Ramos (cell line): ENCODE data around the gene FRMD6.

Experiments
- in situ Hi-C: fragments of 300-500 bp; cut with MboI; formaldehyde crosslinking; loops from one replicate; pipeline ENCODE4 v1.14.3; 2022; ENCODE audit warnings: low sequenced_read_pairs; ENCODE audit not compliant: unreplicated experiment

Gene FRMD6

GRCh38 chr14:51661504-51661903 is 9.8 kb downstream of the FRMD6 start:
- in situ Hi-C loops, result no loop called here

GRCh38 chr14:51663783-51664326 is 12.1 kb downstream of the FRMD6 start:
- in situ Hi-C loops, result no loop called here

- in situ Hi-C loops, result no loop called here
These were observed 14.4 kb downstream of the FRMD6 start for GRCh38 chr14:51666070-51666469.

- in situ Hi-C loops, result no loop called here
These were observed 15.1 kb downstream of the FRMD6 start for GRCh38 chr14:51666826-51667225.

- in situ Hi-C loops, result no loop called here
These were observed 17.2 kb downstream of the FRMD6 start for GRCh38 chr14:51668870-51669269.

GRCh38 chr14:51674294-51675002 is 22.7 kb downstream of the FRMD6 start:
- in situ Hi-C loops, result no loop called here

GRCh38 chr14:51676549-51676948 is 24.8 kb downstream of the FRMD6 start:
- in situ Hi-C loops, result no loop called here

GRCh38 chr14:51677266-51677665 is 25.6 kb downstream of the FRMD6 start:
- in situ Hi-C loops, result no loop called here

GRCh38 chr14:51677738-51678137 is 26.0 kb downstream of the FRMD6 start:
- in situ Hi-C loops, result no loop called here

GRCh38 chr14:51680031-51680430 is 28.3 kb downstream of the FRMD6 start:
- in situ Hi-C loops, result no loop called here

GRCh38 chr14:51681411-51681810 is 29.7 kb downstream of the FRMD6 start:
- in situ Hi-C loops, result no loop called here

- in situ Hi-C loops, result no loop called here
These were observed 30.7 kb downstream of the FRMD6 start for GRCh38 chr14:51682411-51682810.

- in situ Hi-C loops, result no loop called here
These were observed 33.0 kb downstream of the FRMD6 start for GRCh38 chr14:51684760-51685159.

- in situ Hi-C loops, result no loop called here
These were observed 39.5 kb downstream of the FRMD6 start for GRCh38 chr14:51691176-51691575.

- in situ Hi-C loops, result no loop called here
These were observed 40.9 kb downstream of the FRMD6 start for GRCh38 chr14:51692646-51693045.

GRCh38 chr14:51697848-51698247 is 46.1 kb downstream of the FRMD6 start:
- in situ Hi-C loops, result no loop called here

- in situ Hi-C loops, result no loop called here
These were observed 50.2 kb downstream of the FRMD6 start for GRCh38 chr14:51701951-51702350.

GRCh38 chr14:51703787-51704186 is 52.1 kb downstream of the FRMD6 start:
- in situ Hi-C loops, result no loop called here

- in situ Hi-C loops, result no loop called here
These were observed 52.8 kb downstream of the FRMD6 start for GRCh38 chr14:51704545-51704944.

- in situ Hi-C loops, result no loop called here
These were observed 55.6 kb downstream of the FRMD6 start for GRCh38 chr14:51707327-51707726.

GRCh38 chr14:51711505-51711904 is 59.8 kb downstream of the FRMD6 start:
- in situ Hi-C loops, result no loop called here

- in situ Hi-C loops, result no loop called here
These were observed 63.5 kb downstream of the FRMD6 start for GRCh38 chr14:51715250-51715649.
